ENCODE measurements around the gene RAB5A. TPM values are rescaled to one million over a fixed set of nuclear protein-coding genes. Genes with fewer than 3 reads are reported as not detected.

RAB5A gene
- total and polyA plus RNA-seq, 8 donors: 16.0 to 30.2 (median 21.0) TPM

DNA sequence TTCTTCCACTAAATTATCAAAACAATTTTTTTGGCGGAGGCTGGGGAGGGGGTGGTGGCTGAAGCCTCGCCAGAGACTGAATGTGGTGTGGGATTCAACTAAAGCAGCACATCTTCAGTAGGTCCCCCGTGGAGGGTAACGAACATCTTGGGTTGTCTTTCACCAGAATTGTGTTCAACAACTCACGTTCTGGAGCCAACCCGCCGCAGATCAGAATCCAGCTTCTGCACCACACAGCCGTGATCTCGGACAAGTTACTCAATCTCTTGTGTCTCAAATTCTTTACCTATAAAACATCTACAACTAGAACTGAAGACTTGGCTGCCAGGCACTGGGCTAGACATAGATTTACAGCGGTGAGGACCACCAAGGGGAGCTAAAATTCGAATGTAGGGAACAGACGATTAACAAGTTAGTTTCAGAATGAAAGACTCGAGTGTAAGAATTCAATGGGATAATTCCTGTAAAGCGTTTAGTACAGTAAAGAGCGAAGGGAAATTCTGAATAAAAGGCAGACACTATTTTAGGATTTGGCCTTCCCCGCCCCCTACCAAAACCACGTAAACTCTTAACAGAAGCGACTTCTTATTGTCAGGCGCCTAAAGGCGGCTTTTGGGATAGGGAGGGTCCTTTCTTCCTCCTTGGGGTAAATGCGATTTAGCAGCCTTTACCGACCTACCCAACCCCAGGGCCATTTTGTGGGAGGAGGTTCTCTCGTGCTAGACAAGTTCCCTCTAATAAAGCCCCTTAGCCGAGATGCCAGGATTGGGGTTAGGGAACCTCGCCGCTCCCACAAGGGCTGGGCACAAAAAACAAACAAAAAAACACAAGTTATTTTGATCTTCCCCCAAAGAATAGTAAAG lies 697 bp upstream of the RAB5A start:
- TF ChIP-seq, protein P1, sequence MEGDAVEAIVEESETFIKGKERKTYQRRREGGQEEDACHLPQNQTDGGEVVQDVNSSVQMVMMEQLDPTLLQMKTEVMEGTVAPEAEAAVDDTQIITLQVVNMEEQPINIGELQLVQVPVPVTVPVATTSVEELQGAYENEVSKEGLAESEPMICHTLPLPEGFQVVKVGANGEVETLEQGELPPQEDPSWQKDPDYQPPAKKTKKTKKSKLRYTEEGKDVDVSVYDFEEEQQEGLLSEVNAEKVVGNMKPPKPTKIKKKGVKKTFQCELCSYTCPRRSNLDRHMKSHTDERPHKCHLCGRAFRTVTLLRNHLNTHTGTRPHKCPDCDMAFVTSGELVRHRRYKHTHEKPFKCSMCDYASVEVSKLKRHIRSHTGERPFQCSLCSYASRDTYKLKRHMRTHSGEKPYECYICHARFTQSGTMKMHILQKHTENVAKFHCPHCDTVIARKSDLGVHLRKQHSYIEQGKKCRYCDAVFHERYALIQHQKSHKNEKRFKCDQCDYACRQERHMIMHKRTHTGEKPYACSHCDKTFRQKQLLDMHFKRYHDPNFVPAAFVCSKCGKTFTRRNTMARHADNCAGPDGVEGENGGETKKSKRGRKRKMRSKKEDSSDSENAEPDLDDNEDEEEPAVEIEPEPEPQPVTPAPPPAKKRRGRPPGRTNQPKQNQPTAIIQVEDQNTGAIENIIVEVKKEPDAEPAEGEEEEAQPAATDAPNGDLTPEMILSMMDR (IDR thresholded peaks at IDR 0.05): no peak
- 26 to 36% methylated on average over 26 of the region's 26 CpGs for WGBS, 2 donors
- intact Hi-C loops (cut with DNase I): no loop called here
- peak in 1 of 6 donors; percentile 14 for DNase-seq
- H3K4me3 ChIP-seq: peak overlapping the region; percentile 81 to 99 (median 90)
- no peaks in the 10 kb centered on the region for H3K36me3 ChIP-seq
- H3K4me1 ChIP-seq: peaks cover 17 to 22% (median 19%) of the 10 kb centered on the region in 3 donors
- no peak for FAIRE-seq
- ATAC-seq: peak in 2 of 4 donors; percentile 3
- H3K27ac ChIP-seq: peak overlapping the region; percentile 92 to 100 (median 97)
- no peaks in the 10 kb centered on the region for H3K27me3 ChIP-seq
- H3K9me3 ChIP-seq: no peaks in the 10 kb centered on the region

DNA sequence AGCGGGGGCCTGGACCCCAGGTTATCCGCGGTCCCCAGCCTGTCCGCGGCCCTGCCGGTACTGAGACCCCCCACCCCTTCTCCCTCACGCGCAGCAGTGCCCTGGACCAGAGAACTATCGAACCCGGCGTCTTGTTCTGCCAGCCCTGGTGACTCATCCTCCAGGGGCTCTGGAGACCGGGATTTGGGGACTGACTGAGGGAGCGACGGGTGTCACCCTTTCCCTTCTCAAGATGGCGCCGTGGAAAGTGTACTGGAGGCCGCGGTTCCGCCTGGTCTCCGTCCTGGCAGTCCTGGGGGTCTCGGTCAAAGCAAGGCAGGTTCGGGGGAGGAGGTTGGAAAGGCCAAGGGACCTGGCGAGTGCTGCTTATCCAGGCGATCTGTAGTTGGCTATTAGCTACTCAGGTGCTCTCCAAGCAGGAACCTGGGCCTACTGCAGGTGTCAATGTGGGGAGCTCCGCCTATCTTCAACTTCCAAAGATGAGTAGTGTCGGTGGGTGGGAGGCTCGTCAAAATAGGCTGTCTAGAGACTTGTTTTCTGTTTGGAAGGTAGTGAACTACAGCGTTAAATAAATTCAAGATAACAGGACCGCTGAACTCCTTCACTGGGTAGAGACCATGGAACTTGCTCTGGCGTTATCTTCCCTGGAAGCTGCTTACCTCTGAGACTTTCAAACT lies 790 bp downstream of the RAB5A start:
- FAIRE-seq (no peak), DNase-seq (peak; percentile 33 to 80 (median 62)), ATAC-seq (peak; percentile 49 to 59 (median 54))
- Histone ChIP-seq H3K36me3 (peaks cover 0 to 3% (median 0%) of the 10 kb centered on the region in 3 donors), H3K9me3 (no peaks in the 10 kb centered on the region), H3K4me3 (peak overlapping the region; percentile 81 to 99 (median 90)), H3K27me3 (no peaks in the 10 kb centered on the region), H3K27ac (peak overlapping the region; percentile 92 to 100 (median 97)), H3K4me1 (peaks cover 17 to 22% (median 22%) of the 10 kb centered on the region in 3 donors)
- TF ChIP-seq, protein P1 (IDR thresholded peaks at IDR 0.05): no peak
- WGBS, 2 donors: 0% methylated on average over 29 to 30 of the region's 30 CpGs
- intact Hi-C loops (cut with DNase I): no loop called here

DNA sequence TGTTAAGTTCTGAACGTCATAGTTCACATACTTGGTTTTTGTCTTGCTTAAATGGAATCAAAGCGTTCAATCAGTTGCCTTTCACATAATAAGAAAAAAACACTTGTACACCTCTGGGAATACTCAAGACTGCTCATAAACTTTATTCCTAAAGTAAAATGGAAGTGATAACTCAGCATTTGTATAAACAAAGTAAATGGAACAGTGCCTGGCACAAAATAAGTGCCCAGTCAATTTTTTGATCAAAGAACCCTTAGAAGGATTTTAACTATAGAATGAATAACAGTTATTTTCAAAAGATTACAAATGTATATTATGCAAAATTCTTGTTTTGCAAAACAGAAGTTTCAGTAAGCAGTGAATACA lies 1.3 kb downstream of the RAB5A start:
- DNase-seq (no peak), ATAC-seq (no peak), FAIRE-seq (no peak)
- TF ChIP-seq, protein P1 (IDR thresholded peaks at IDR 0.05): no peak
- WGBS, 2 donors: 0% methylated on average over 2 of the region's 2 CpGs
- peaks cover 17 to 22% (median 22%) of the 10 kb centered on the region in 3 donors for H3K4me1 ChIP-seq
- H3K27ac ChIP-seq: peak overlapping the region; percentile 92 to 100 (median 97)
- no peaks in the 10 kb centered on the region for H3K27me3 ChIP-seq
- no peaks in the 10 kb centered on the region for H3K9me3 ChIP-seq
- H3K36me3 ChIP-seq: peaks cover 0 to 3% (median 0%) of the 10 kb centered on the region in 3 donors
- H3K4me3 ChIP-seq: peak overlapping the region; percentile 81 to 99 (median 90)
- intact Hi-C loops (cut with DNase I): no loop called here

DNA sequence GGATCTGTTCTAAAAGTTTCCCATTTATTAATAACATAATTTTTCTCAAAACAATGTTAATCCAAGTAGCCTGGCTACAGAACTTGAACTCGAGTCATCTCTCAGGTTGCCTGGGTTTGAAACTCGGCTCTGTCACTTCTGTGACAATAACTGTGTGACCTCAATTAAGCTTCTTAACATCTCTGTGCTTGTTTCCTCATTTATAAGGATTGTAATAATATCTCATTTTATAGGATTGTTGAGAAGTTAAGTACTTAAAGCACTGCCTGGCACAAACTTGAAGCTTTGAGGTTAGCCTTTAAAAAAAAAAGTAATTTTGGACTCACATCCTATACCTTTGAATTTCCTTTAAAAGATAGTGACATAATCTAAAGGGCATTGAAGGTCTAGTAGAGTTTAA lies 3.4 kb downstream of the RAB5A start:
- peaks cover 17 to 22% (median 22%) of the 10 kb centered on the region in 3 donors for H3K4me1 ChIP-seq
- 81 to 88% methylated on average over 2 of the region's 2 CpGs for WGBS, 2 donors
- TF ChIP-seq, protein P1 (IDR thresholded peaks at IDR 0.05): no peak
- intact Hi-C loops (cut with DNase I): no loop called here
- no peak overlapping the region for H3K27ac ChIP-seq
- FAIRE-seq (no peak), ATAC-seq (no peak), DNase-seq (no peak)
- no peaks in the 10 kb centered on the region for H3K27me3 ChIP-seq
- H3K36me3 ChIP-seq: peaks cover 0 to 6% (median 3%) of the 10 kb centered on the region in 3 donors
- no peak overlapping the region for H3K4me3 ChIP-seq
- no peaks in the 10 kb centered on the region for H3K9me3 ChIP-seq
